ENCODE data around the gene CFDP1.

The CFDP1 gene

GRCh38 chr16:75319513-75320411, 113.5 kb downstream of the CFDP1 start:
- DNase-seq (ENCODE audit: low spot score) = no peak

- DNase-seq (ENCODE audit: low spot score) = no peak
These were observed 114.6 kb downstream of the CFDP1 start for GRCh38 chr16:75318737-75319136.

GRCh38 chr16:75317532-75317931, 115.8 kb downstream of the CFDP1 start:
- no peak for DNase-seq (ENCODE audit: low spot score)

- no peak for DNase-seq (ENCODE audit: low spot score)
These were observed 116.2 kb downstream of the CFDP1 start for GRCh38 chr16:75317101-75317522.

- no peak for DNase-seq (ENCODE audit: low spot score)
These were observed 117.6 kb downstream of the CFDP1 start for GRCh38 chr16:75315539-75316306.

- DNase-seq (ENCODE audit: low spot score) = no peak
These were observed 120.4 kb downstream of the CFDP1 start for GRCh38 chr16:75312875-75313274.

- no peak for DNase-seq (ENCODE audit: low spot score)
These were observed 121.8 kb downstream of the CFDP1 start for GRCh38 chr16:75311383-75311938.

GRCh38 chr16:75310541-75310940, 122.8 kb downstream of the CFDP1 start:
- no peak for DNase-seq (ENCODE audit: low spot score)

GRCh38 chr16:75309899-75310430, 123.3 kb downstream of the CFDP1 start:
- DNase-seq (ENCODE audit: low spot score) = peak; percentile 59

GRCh38 chr16:75309156-75309555, 124.1 kb downstream of the CFDP1 start:
- DNase-seq (ENCODE audit: low spot score) = no peak

- peak; percentile 36 for DNase-seq (ENCODE audit: low spot score)
These were observed 125.3 kb downstream of the CFDP1 start for GRCh38 chr16:75308011-75308410.

- DNase-seq (ENCODE audit: low spot score) = no peak
These were observed 125.8 kb downstream of the CFDP1 start for GRCh38 chr16:75307506-75307905.

GRCh38 chr16:75306099-75306762, 127.1 kb downstream of the CFDP1 start:
- DNase-seq (ENCODE audit: low spot score) = peak; percentile 57

- peak; percentile 95 for DNase-seq (ENCODE audit: low spot score)
These were observed 127.8 kb downstream of the CFDP1 start for GRCh38 chr16:75305364-75306098.

- peak; percentile 84 for DNase-seq (ENCODE audit: low spot score)
These were observed 128.6 kb downstream of the CFDP1 start for GRCh38 chr16:75304521-75305363.

GRCh38 chr16:75301804-75302203, 131.5 kb downstream of the CFDP1 start:
- DNase-seq (ENCODE audit: low spot score) = no peak

- DNase-seq (ENCODE audit: low spot score) = no peak
These were observed 135.0 kb downstream of the CFDP1 start for GRCh38 chr16:75298267-75298666.

- DNase-seq (ENCODE audit: low spot score) = no peak
These were observed 136.7 kb downstream of the CFDP1 start for GRCh38 chr16:75296606-75297005.

- no peak for DNase-seq (ENCODE audit: low spot score)
These were observed 138.4 kb downstream of the CFDP1 start for GRCh38 chr16:75294773-75295459.

GRCh38 chr16:75293772-75294171, 139.5 kb downstream of the CFDP1 start:
- DNase-seq (ENCODE audit: low spot score) = no peak
